A549 (cell line): ENCODE measurements around the gene KCNMB1. TPM values are rescaled to one million over a fixed set of nuclear protein-coding genes. Genes with fewer than 3 reads are reported as not detected.

Experiments used
- ATAC-seq, 2 experiments: fragments of 200-7000 bp in 1 of 2; fragments of >200 bp in 1 of 2; cut with Nextera tagmentation in 1 of 2; cut with Tn5 transposase in 1 of 2; 3 replicates each; pipeline versions ENCODE4 v1.8.0 to v1.9.1; 2018 to 2020; ENCODE audit warnings: mild to moderate bottlenecking in 1 of 2, moderate library complexity in 1 of 2
- CTCF ChIA-PET: fragments of 300-600 bp; sonication (Branson Sonifier 250); formaldehyde crosslinking; extraction: SDS; loops from one replicate; lab custom pipeline; 2021; ENCODE audit warnings: antibody characterized with exemption, inconsistent platforms; lab: Yijun Ruan, JAX
- POLR2A ChIA-PET: fragments of 350-600 bp; formaldehyde crosslinking; extraction: SDS; loops from one replicate; lab custom pipeline; 2021; ENCODE audit warnings: antibody characterized with exemption, inconsistent platforms; lab: Yijun Ruan, JAX
- DNase-seq, 2 experiments: peaks; one replicate each; pipeline versions ENCODE4 v3.0.0 to v3.0.0-alpha.2; 2011 to 2016; ENCODE audit warnings: low read depth in 1 of 2, low spot score in 1 of 2
- FAIRE-seq: peaks from 2 replicates; lab custom pipeline; 2011; peaks lifted over from hg19 to GRCh38; lab: Jason Lieb, UNC
- H3K27ac ChIP-seq, 2 experiments: fragments of >200 bp; sonication (Bioruptor Twin); formaldehyde crosslinking; 3 replicates each; pipeline ENCODE4 v1.5.1; 2016 to 2017
- H3K4me1 ChIP-seq: fragments of >200 bp; sonication (Bioruptor Twin); formaldehyde crosslinking; 3 replicates; pipeline ENCODE4 v1.6.1; 2016
- H3K4me2 ChIP-seq: fragments of >200 bp; sonication (Bioruptor Twin); formaldehyde crosslinking; 3 replicates; pipeline ENCODE4 v1.6.1; 2016
- H3K4me3 ChIP-seq: fragments of >200 bp; sonication (Bioruptor Twin); formaldehyde crosslinking; 3 replicates; pipeline ENCODE4 v1.5.1; 2016
- H3K9me3 ChIP-seq: fragments of >200 bp; sonication (Bioruptor Twin); formaldehyde crosslinking; 3 replicates; pipeline ENCODE4 v1.6.1; 2016
- ATOH8 ChIP-seq: fragments of 250-450 bp; sonication (Bioruptor Pico); IDR thresholded peaks from 2 replicates; pipeline ENCODE4 v1.5.0; 2020; ENCODE audit warnings: low read depth, mild to moderate bottlenecking, moderate library complexity
- BCL3 ChIP-seq: fragments of >200 bp; sonication (Bioruptor Twin); formaldehyde crosslinking; IDR thresholded peaks from 3 replicates; pipeline ENCODE4 v1.6.1; 2016
- CBX2 ChIP-seq: fragments of 200-600 bp; sonication (generic); IDR thresholded peaks from 2 replicates; pipeline ENCODE4 v1.6.1; 2016; ENCODE audit warnings: low read depth, mild to moderate bottlenecking, borderline replicate concordance
- CBX8 ChIP-seq: fragments of 200-600 bp; sonication (generic); IDR thresholded peaks from 2 replicates; pipeline ENCODE4 v1.6.1; 2016
- CEBPB ChIP-seq, 2 experiments: fragments of >200 bp in 1 of 2; sonication (Bioruptor Twin) in 1 of 2; formaldehyde crosslinking in 1 of 2; IDR thresholded peaks; 2 replicates each; pipeline ENCODE4 v1.6.1; 2012 to 2016
- CHD4 ChIP-seq: fragments of 200-600 bp; sonication (generic); IDR thresholded peaks from 2 replicates; pipeline ENCODE4 v1.6.1; 2016; ENCODE audit warnings: antibody characterized with exemption, mild to moderate bottlenecking, borderline replicate concordance
- E2F6 ChIP-seq: IDR thresholded peaks from 2 replicates; pipeline ENCODE4 v1.6.1; 2012; ENCODE audit warnings: low read depth, borderline replicate concordance
- EHMT2 ChIP-seq: fragments of 200-600 bp; sonication (generic); IDR thresholded peaks from 2 replicates; pipeline ENCODE4 v1.6.1; 2016; ENCODE audit warnings: antibody characterized with exemption, low read depth, mild to moderate bottlenecking, moderate library complexity
- EP300 ChIP-seq, 2 experiments: fragments of >200 bp; sonication (Bioruptor Twin); formaldehyde crosslinking; IDR thresholded peaks; 2 replicates in 1 of 2; 3 replicates in 1 of 2; pipeline ENCODE4 v1.6.1; 2016 to 2017
- ESRRA ChIP-seq: fragments of 150-350 bp; IDR thresholded peaks from 2 replicates; pipeline ENCODE4 v1.6.1; 2014; ENCODE audit warnings: mild to moderate bottlenecking, low read length, borderline replicate concordance
- FOSB ChIP-seq: fragments of 250-450 bp; sonication (Bioruptor Pico); IDR thresholded peaks from 2 replicates; pipeline ENCODE4 v1.5.0; 2020; ENCODE audit warnings: mild to moderate bottlenecking, moderate library complexity
- FOSL2 ChIP-seq, 2 experiments: fragments of 450-650 bp in 1 of 2; fragments of >200 bp in 1 of 2; sonication (Bioruptor Twin) in 1 of 2; formaldehyde crosslinking; IDR thresholded peaks; 2 replicates each; pipeline versions ENCODE4 v1.5.0 to v1.6.1; 2016 to 2020; ENCODE audit warnings: mild to moderate bottlenecking in 1 of 2, moderate library complexity in 1 of 2
- GATA3 ChIP-seq: IDR thresholded peaks from 2 replicates; pipeline ENCODE4 v1.6.1; 2012; ENCODE audit warnings: borderline replicate concordance
- HOXA7 ChIP-seq: fragments of 250-450 bp; sonication (Bioruptor Pico); IDR thresholded peaks from 2 replicates; pipeline ENCODE4 v1.5.0; 2020; ENCODE audit warnings: mild to moderate bottlenecking, moderate library complexity
- HOXB5 ChIP-seq: fragments of 250-450 bp; sonication (Bioruptor Pico); IDR thresholded peaks from 2 replicates; pipeline ENCODE4 v1.5.0; 2020; ENCODE audit warnings: mild to moderate bottlenecking, moderate library complexity
- JUNB ChIP-seq: fragments of >200 bp; sonication (Bioruptor Twin); formaldehyde crosslinking; IDR thresholded peaks from 2 replicates; pipeline ENCODE4 v1.6.1; 2016
- KDM1A ChIP-seq: fragments of 200-600 bp; sonication (generic); IDR thresholded peaks from 2 replicates; pipeline ENCODE4 v1.6.1; 2016; ENCODE audit warnings: low read depth, mild to moderate bottlenecking
- MAFK ChIP-seq: fragments of 450-650 bp; IDR thresholded peaks from 2 replicates; pipeline ENCODE4 v1.6.1; 2014; ENCODE audit not compliant: partially characterized antibody
- MAZ ChIP-seq: fragments of 150-350 bp; IDR thresholded peaks from 2 replicates; pipeline ENCODE4 v1.6.1; 2014; ENCODE audit warnings: antibody characterized with exemption, low read depth, low read length, borderline replicate concordance
- MYC ChIP-seq: IDR thresholded peaks from 2 replicates; pipeline ENCODE4 v1.6.1; 2012; ENCODE audit warnings: mild to moderate bottlenecking, inconsistent platforms, low read length, improper control_type of control experiment, borderline replicate concordance
- NR3C1 ChIP-seq: fragments of >200 bp; sonication (Bioruptor Twin); formaldehyde crosslinking; IDR thresholded peaks from 3 replicates; pipeline ENCODE4 v1.6.1; 2017
- RARB ChIP-seq: fragments of 250-450 bp; sonication (Bioruptor Pico); IDR thresholded peaks from 2 replicates; pipeline ENCODE4 v1.8.0; 2021; ENCODE audit warnings: mild to moderate bottlenecking, moderate library complexity
- RCOR1 ChIP-seq: fragments of 150-350 bp; IDR thresholded peaks from 2 replicates; pipeline ENCODE4 v1.6.1; 2014; ENCODE audit warnings: antibody characterized with exemption, low read length, low read depth
- RNF2 ChIP-seq: fragments of 200-600 bp; sonication (generic); IDR thresholded peaks from 2 replicates; pipeline ENCODE4 v1.6.1; 2016; ENCODE audit warnings: low read depth, mild to moderate bottlenecking, antibody characterized with exemption, moderate library complexity, borderline replicate concordance
- SREBF2 ChIP-seq: fragments of 450-650 bp; IDR thresholded peaks from 2 replicates; pipeline ENCODE4 v1.6.1; 2014; ENCODE audit warnings: mild to moderate bottlenecking, moderate library complexity
- TFCP2L1 ChIP-seq: fragments of 250-450 bp; sonication (Bioruptor Pico); IDR thresholded peaks from 2 replicates; pipeline ENCODE4 v1.5.0; 2021; ENCODE audit warnings: mild to moderate bottlenecking
- TP53 ChIP-seq: fragments of 250-450 bp; sonication (Bioruptor Pico); IDR thresholded peaks from 2 replicates; pipeline ENCODE4 v1.5.0; 2021; ENCODE audit warnings: mild to moderate bottlenecking, moderate library complexity
- ZNF302 ChIP-seq: fragments of 250-450 bp; sonication (Bioruptor Pico); IDR thresholded peaks from 2 replicates; pipeline ENCODE4 v1.9.0; 2021; ENCODE audit warnings: inconsistent platforms, mild to moderate bottlenecking, moderate library complexity
- ZSCAN20 ChIP-seq: fragments of 250-450 bp; sonication (Bioruptor Pico); IDR thresholded peaks from 2 replicates; pipeline ENCODE4 v1.8.0; 2022; ENCODE audit warnings: mild to moderate bottlenecking, moderate library complexity
- WGBS: methylation state at CpG from one replicate; pipeline ENCODE4 v1.1.6; 2017; ENCODE audit errors: missing lambda C conversion rate; 5-methylcytosine and 5-hydroxymethylcytosine counted together
- polyA plus RNA-seq, 4 experiments: library from polyadenylated mRNA; depleted of rRNA in 3 of 4; stranded (reverse); fragments of >200 nt; fragmentation: RNase III in 1 of 4; extraction: RNeasy Plus Mini Kit Qiagen cat#74134 plus additional on column Dnase treatment in 1 of 4; gene quantifications; 2 replicates in 3 of 4; 3 replicates in 1 of 4; pipeline ENCODE4 v1.2.3, GENCODE V29; 2011 to 2017
- TF ChIP-seq, protein P1 (sequence below): IDR thresholded peaks from 2 replicates; pipeline ENCODE4 v1.6.1; 2012
- TF ChIP-seq, protein P2 (sequence below): IDR thresholded peaks from 2 replicates; pipeline ENCODE4 v1.6.1; 2012

KCNMB1 gene
- polyA plus RNA-seq, 2 of the 4 experiments (the other 2 are of a cell fraction), result not detected

DNA sequence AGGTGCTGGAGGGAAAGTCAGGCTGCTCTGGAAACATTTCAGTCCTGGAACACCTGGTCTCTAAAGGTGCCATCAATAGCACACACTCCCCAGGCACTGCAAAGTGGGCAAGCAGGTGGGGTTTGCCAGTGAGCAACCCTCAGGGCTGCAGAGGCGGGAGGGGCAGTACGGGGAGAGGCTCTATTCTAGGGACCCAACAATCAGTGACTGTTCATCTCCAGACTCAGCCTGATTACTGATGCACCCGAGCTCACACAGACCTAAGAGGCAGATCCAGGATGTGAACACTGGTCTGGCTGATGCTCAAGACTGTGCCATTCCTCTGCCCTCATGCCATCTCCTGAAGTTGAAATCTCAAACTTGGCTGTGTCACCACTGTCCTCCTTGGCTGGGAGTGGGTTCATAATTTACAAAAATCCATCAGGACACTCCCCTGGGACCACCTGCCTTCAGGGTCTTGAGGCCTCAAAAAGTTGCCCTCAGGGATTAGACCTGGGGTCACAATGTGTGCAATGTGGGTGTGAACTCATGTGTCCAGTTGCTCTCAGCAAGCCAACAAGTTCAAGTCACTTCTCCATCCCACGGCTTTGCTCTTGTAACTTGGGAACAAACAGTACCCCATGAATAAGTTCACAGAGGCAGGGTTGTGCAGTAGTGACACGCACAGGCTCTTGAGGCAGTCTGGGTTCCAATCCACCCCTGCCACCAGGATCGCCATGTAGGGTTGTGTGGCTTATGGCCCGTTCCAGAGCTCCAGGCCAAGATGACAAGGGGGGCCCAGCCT lies 19.9 kb upstream of the KCNMB1 start:
- FAIRE-seq, result no peak
- Histone ChIP-seq H3K4me3 (no peak overlapping the region), H3K4me1 (no peaks in the 10 kb centered on the region), H3K4me2 (no peak overlapping the region), H3K27ac (no peak overlapping the region), H3K9me3 (no peaks in the 10 kb centered on the region)
- 46% methylated on average over 5 of the region's 7 CpGs for WGBS
- POLR2A ChIA-PET, result no interaction called here
- CTCF ChIA-PET, result interaction anchor here (0.7 to 5.0 kb wide), 7 partner anchors 11 to 222 kb away, joined by 3 to 30 read pairs (median 3); no protein-coding TSS in a partner anchor
- TF ChIP-seq HOXB5 (CRISPR knock-in tag) (no peak), FOSL2 (IDR thresholded peaks at IDR 0.05) (no peak), FOSL2 (CRISPR knock-in tag; IDR thresholded peaks at IDR 0.05) (no peak), E2F6 (no peak), MAZ (no peak), CHD4 (no peak), ATOH8 (no peak), NR3C1 (no peak), EP300 (IDR thresholded peaks at IDR 0.05) (no peak), BCL3 (no peak), EHMT2 (no peak), TFCP2L1 (CRISPR knock-in tag) (no peak), FOSB (CRISPR knock-in tag) (no peak), JUNB (no peak), RNF2 (no peak), HOXA7 (CRISPR knock-in tag) (no peak), ZSCAN20 (CRISPR knock-in tag) (no peak)
- TF ChIP-seq, protein P1, sequence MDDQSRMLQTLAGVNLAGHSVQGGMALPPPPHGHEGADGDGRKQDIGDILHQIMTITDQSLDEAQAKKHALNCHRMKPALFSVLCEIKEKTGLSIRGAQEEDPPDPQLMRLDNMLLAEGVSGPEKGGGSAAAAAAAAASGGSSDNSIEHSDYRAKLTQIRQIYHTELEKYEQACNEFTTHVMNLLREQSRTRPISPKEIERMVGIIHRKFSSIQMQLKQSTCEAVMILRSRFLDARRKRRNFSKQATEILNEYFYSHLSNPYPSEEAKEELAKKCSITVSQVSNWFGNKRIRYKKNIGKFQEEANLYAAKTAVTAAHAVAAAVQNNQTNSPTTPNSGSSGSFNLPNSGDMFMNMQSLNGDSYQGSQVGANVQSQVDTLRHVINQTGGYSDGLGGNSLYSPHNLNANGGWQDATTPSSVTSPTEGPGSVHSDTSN, result no peak
- DNase-seq, result no peak
- no peak for ATAC-seq

DNA sequence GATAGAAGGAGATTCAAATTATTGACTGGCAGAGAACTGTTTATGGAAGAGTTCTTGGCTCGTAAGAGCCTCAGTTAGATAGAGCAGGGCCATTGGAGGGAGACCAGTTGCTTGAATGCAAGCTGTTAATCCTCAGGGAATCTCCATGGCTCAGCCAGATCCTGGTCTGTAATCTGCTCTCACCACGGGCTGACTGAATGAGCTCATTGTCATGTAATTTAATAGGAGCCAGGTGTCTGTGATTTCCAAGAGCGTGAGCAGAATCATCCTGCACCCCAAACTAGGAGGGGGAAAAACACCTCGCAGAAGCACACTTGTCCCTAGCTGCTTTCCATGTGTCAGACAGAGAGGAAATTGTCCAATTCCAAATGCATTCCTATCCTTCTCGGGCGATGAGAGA lies 19.1 kb upstream of the KCNMB1 start:
- POLR2A ChIA-PET, result no interaction called here
- H3K4me2 ChIP-seq, result no peak overlapping the region
- H3K4me1 ChIP-seq, result no peaks in the 10 kb centered on the region
- DNase-seq (no peak), FAIRE-seq (no peak), ATAC-seq (no peak)
- no peaks in the 10 kb centered on the region for H3K9me3 ChIP-seq
- H3K27ac ChIP-seq, result no peak overlapping the region
- H3K4me3 ChIP-seq, result no peak overlapping the region
- CTCF ChIA-PET, result interaction anchor here (0.7 to 5.0 kb wide), 5 partner anchors 11 to 182 kb away, joined by 3 to 30 read pairs (median 3); no protein-coding TSS in a partner anchor
- WGBS, result 23% methylated on average over 6 of the region's 6 CpGs
- TF ChIP-seq EHMT2 (no peak), SREBF2 (no peak), RARB (no peak), JUNB (no peak), MAFK (no peak), TP53 (no peak), KDM1A (no peak), CBX2 (no peak), FOSL2 (IDR thresholded peaks at IDR 0.05) (no peak), FOSL2 (CRISPR knock-in tag; IDR thresholded peaks at IDR 0.05) (no peak), ESRRA (no peak), CEBPB (IDR thresholded peaks at IDR 0.05) (no peak), NR3C1 (no peak), GATA3 (no peak), ZNF302 (CRISPR knock-in tag) (no peak), EP300 (IDR thresholded peaks at IDR 0.05) (no peak), RCOR1 (no peak), MYC (no peak), CHD4 (no peak), CBX8 (no peak)
- TF ChIP-seq, protein P2, sequence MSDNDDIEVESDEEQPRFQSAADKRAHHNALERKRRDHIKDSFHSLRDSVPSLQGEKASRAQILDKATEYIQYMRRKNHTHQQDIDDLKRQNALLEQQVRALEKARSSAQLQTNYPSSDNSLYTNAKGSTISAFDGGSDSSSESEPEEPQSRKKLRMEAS, result no peak
- TF ChIP-seq, all 56 proteins: peak for 0
